Measurements from ENCODE around the gene TEKT2.
A peak's percentile ranks its signal among the peaks of the same experiment; 100 is the strongest.

Gene TEKT2

DNA sequence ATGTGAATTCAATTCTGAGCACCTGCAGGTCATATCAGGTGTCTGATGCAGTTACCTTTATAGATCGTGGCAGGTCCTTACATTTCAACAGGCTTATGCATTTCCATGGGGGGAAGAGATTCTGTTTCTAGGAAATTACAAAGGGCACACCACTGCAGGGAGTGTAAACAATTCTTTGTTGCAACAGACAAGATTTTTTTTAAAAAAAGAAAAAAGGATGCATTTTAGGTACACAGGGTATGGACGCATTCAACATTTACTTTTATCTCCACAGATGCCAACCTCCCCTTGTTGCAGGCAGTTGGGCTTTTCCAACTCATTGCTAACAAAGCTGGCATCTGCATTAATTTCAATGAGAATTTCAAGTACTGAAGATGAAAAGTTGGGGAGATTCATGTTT, 13.5 kb upstream of the TEKT2 start:
- H3K36me3 ChIP-seq (ENCODE audit: control insufficient read depth in 2 of 2, insufficient read depth in 1 of 2, low read length in 2 of 2) = no peaks in the 10 kb centered on the region
- H3K9me3 ChIP-seq (ENCODE audit: control insufficient read depth, insufficient read depth, low read depth, low read length) = no peaks in the 10 kb centered on the region
- ChIA-PET CTCF (no interaction called here), POLR2A (no interaction called here)
- no peak overlapping the region for H3K4me3 ChIP-seq (ENCODE audit: low read depth, low read length)
- no peaks in the 10 kb centered on the region for H3K4me1 ChIP-seq (ENCODE audit: control insufficient read depth, insufficient read depth, low read length)
- no peak overlapping the region for H3K27ac ChIP-seq (ENCODE audit: extremely low read depth, low read depth, low read length)
- TF ChIP-seq, protein P1, sequence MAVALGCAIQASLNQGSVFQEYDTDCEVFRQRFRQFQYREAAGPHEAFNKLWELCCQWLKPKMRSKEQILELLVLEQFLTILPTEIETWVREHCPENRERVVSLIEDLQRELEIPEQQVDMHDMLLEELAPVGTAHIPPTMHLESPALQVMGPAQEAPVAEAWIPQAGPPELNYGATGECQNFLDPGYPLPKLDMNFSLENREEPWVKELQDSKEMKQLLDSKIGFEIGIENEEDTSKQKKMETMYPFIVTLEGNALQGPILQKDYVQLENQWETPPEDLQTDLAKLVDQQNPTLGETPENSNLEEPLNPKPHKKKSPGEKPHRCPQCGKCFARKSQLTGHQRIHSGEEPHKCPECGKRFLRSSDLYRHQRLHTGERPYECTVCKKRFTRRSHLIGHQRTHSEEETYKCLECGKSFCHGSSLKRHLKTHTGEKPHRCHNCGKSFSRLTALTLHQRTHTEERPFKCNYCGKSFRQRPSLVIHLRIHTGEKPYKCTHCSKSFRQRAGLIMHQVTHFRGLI (tag by site-specific recombination; IDR thresholded peaks at IDR 0.05) = peak; percentile 20; the same call in 1 of the 2 replicates
- no peak for TF ChIP-seq YY2 (tag by site-specific recombination; IDR thresholded peaks at IDR 0.05)
- TF ChIP-seq, protein P2, sequence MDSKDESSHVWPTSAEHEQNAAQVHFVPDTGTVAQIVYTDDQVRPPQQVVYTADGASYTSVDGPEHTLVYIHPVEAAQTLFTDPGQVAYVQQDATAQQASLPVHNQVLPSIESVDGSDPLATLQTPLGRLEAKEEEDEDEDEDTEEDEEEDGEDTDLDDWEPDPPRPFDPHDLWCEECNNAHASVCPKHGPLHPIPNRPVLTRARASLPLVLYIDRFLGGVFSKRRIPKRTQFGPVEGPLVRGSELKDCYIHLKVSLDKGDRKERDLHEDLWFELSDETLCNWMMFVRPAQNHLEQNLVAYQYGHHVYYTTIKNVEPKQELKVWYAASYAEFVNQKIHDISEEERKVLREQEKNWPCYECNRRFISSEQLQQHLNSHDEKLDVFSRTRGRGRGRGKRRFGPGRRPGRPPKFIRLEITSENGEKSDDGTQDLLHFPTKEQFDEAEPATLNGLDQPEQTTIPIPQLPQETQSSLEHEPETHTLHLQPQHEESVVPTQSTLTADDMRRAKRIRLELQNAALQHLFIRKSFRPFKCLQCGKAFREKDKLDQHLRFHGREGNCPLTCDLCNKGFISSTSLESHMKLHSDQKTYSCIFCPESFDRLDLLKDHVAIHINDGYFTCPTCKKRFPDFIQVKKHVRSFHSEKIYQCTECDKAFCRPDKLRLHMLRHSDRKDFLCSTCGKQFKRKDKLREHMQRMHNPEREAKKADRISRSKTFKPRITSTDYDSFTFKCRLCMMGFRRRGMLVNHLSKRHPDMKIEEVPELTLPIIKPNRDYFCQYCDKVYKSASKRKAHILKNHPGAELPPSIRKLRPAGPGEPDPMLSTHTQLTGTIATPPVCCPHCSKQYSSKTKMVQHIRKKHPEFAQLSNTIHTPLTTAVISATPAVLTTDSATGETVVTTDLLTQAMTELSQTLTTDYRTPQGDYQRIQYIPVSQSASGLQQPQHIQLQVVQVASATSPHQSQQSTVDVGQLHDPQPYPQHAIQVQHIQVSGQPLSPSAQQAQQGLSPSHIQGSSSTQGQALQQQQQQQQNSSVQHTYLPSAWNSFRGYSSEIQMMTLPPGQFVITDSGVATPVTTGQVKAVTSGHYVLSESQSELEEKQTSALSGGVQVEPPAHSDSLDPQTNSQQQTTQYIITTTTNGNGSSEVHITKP (tag by site-specific recombination; IDR thresholded peaks at IDR 0.05) = peak; percentile 96

DNA sequence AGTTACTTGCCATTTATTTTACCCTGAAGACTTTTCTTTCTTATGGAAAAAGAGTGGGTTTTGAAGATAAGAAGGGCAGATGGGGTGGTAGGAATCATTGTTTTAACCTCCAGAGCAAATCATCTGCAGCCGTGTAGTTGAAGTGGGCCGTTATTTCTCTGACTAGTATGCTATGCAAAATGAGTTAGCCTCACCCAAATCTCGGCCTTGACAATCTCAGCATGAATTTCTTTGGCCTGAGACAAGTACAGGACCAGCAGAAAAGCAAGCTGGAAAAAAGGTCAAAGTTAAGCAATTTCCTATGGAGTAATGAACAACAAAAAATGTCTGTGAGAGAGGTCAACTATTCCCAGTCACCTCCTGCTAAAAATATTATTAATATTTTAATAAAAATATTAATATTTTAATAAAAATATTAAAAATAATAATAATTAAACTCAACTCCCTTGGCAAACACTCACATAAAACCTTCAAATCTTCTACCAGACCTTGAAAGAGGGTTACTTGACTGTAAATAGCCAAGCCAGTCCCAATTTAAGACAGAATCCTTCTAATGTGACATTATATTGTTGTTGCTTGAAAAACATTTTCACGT, 6.8 kb upstream of the TEKT2 start:
- no peaks in the 10 kb centered on the region for H3K9me3 ChIP-seq (ENCODE audit: control insufficient read depth, insufficient read depth, low read depth, low read length)
- POLR2A ChIA-PET = no interaction called here
- H3K4me3 ChIP-seq (ENCODE audit: low read depth, low read length) = no peak overlapping the region
- H3K36me3 ChIP-seq (ENCODE audit: control insufficient read depth in 2 of 2, insufficient read depth in 1 of 2, low read length in 2 of 2) = no peaks in the 10 kb centered on the region
- no peaks in the 10 kb centered on the region for H3K4me1 ChIP-seq (ENCODE audit: control insufficient read depth, insufficient read depth, low read length)
- no peak for TF ChIP-seq ZBTB21 (tag by site-specific recombination; IDR thresholded peaks at IDR 0.05)
- no peak for TF ChIP-seq ZNF48 (tag by site-specific recombination; IDR thresholded peaks at IDR 0.05)
- TF ChIP-seq, protein P3, sequence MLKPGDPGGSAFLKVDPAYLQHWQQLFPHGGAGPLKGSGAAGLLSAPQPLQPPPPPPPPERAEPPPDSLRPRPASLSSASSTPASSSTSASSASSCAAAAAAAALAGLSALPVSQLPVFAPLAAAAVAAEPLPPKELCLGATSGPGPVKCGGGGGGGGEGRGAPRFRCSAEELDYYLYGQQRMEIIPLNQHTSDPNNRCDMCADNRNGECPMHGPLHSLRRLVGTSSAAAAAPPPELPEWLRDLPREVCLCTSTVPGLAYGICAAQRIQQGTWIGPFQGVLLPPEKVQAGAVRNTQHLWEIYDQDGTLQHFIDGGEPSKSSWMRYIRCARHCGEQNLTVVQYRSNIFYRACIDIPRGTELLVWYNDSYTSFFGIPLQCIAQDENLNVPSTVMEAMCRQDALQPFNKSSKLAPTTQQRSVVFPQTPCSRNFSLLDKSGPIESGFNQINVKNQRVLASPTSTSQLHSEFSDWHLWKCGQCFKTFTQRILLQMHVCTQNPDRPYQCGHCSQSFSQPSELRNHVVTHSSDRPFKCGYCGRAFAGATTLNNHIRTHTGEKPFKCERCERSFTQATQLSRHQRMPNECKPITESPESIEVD (tag by site-specific recombination; IDR thresholded peaks at IDR 0.05) = no peak
- TF ChIP-seq, protein P4, sequence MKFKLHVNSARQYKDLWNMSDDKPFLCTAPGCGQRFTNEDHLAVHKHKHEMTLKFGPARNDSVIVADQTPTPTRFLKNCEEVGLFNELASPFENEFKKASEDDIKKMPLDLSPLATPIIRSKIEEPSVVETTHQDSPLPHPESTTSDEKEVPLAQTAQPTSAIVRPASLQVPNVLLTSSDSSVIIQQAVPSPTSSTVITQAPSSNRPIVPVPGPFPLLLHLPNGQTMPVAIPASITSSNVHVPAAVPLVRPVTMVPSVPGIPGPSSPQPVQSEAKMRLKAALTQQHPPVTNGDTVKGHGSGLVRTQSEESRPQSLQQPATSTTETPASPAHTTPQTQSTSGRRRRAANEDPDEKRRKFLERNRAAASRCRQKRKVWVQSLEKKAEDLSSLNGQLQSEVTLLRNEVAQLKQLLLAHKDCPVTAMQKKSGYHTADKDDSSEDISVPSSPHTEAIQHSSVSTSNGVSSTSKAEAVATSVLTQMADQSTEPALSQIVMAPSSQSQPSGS (tag by site-specific recombination; IDR thresholded peaks at IDR 0.05; ENCODE audit: low read depth) = no peak
- TF ChIP-seq ZNF391 (tag by site-specific recombination; IDR thresholded peaks at IDR 0.05; ENCODE audit: borderline replicate concordance, low read depth) = no peak
- no peak for TF ChIP-seq ZNF561 (tag by site-specific recombination; IDR thresholded peaks at IDR 0.05; ENCODE audit: borderline replicate concordance)
- no peak for TF ChIP-seq ZBTB8A (tag by site-specific recombination; IDR thresholded peaks at IDR 0.05)
- no peak for TF ChIP-seq ZFP41 (tag by site-specific recombination; IDR thresholded peaks at IDR 0.05; ENCODE audit: borderline replicate concordance)
- TF ChIP-seq ZNF121 (tag by site-specific recombination; IDR thresholded peaks at IDR 0.05) = no peak
- no peak for TF ChIP-seq ZNF416 (tag by site-specific recombination; IDR thresholded peaks at IDR 0.05)
- TF ChIP-seq, protein P5, sequence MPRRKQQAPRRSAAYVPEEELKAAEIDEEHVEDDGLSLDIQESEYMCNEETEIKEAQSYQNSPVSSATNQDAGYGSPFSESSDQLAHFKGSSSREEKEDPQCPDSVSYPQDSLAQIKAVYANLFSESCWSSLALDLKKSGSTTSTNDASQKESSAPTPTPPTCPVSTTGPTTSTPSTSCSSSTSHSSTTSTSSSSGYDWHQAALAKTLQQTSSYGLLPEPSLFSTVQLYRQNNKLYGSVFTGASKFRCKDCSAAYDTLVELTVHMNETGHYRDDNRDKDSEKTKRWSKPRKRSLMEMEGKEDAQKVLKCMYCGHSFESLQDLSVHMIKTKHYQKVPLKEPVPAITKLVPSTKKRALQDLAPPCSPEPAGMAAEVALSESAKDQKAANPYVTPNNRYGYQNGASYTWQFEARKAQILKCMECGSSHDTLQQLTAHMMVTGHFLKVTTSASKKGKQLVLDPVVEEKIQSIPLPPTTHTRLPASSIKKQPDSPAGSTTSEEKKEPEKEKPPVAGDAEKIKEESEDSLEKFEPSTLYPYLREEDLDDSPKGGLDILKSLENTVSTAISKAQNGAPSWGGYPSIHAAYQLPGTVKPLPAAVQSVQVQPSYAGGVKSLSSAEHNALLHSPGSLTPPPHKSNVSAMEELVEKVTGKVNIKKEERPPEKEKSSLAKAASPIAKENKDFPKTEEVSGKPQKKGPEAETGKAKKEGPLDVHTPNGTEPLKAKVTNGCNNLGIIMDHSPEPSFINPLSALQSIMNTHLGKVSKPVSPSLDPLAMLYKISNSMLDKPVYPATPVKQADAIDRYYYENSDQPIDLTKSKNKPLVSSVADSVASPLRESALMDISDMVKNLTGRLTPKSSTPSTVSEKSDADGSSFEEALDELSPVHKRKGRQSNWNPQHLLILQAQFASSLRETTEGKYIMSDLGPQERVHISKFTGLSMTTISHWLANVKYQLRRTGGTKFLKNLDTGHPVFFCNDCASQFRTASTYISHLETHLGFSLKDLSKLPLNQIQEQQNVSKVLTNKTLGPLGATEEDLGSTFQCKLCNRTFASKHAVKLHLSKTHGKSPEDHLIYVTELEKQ (tag by site-specific recombination; IDR thresholded peaks at IDR 0.05; ENCODE audit: borderline replicate concordance) = no peak
- no peak for TF ChIP-seq SP3 (tag by site-specific recombination; IDR thresholded peaks at IDR 0.05)
- no peak for TF ChIP-seq ZNF76 (tag by site-specific recombination; IDR thresholded peaks at IDR 0.05; ENCODE audit: borderline replicate concordance, low read depth)
- no peak for TF ChIP-seq KLF10 (tag by site-specific recombination; IDR thresholded peaks at IDR 0.05)
- no peak for TF ChIP-seq ZNF670 (tag by site-specific recombination; IDR thresholded peaks at IDR 0.05; ENCODE audit: low read depth)
- TF ChIP-seq ZNF549 (tag by site-specific recombination; IDR thresholded peaks at IDR 0.05) = no peak
- no peak for TF ChIP-seq ZNF777 (tag by site-specific recombination; IDR thresholded peaks at IDR 0.05; ENCODE audit: borderline replicate concordance)
- CTCF ChIA-PET = no interaction called here
- H3K27ac ChIP-seq (ENCODE audit: extremely low read depth, low read depth, low read length) = no peak overlapping the region

Data from HEK293 (cell line).